ENCODE data around the gene STX4. TPM values are rescaled to one million over a fixed set of nuclear protein-coding genes. Genes with fewer than 3 reads are reported as not detected.

Gene STX4
- total RNA-seq, 1 experiment from 2014 or later: 32.3 TPM

GRCh38 chr16:31033709-31034492, 543 bp downstream of the STX4 start:
- peak overlapping the region; percentile 62 for H3K4me2 ChIP-seq (ENCODE audit: insufficient read depth, insufficient read length, low read length)
- whole genome bisulfite sequencing (ENCODE audit: extremely low coverage, insufficient read length, low lambda C conversion rate): no CpG with 5 or more reads among the region's 47 CpGs
- H3K9ac ChIP-seq (ENCODE audit: extremely low read depth, insufficient read length, low read length): no peak overlapping the region
- H3K14ac ChIP-seq (ENCODE audit: insufficient read depth, low read length): no peak overlapping the region
- H4K91ac ChIP-seq (ENCODE audit: insufficient read length, low read depth, low read length): no peak overlapping the region
- no peaks in the 10 kb centered on the region for H3K79me1 ChIP-seq (ENCODE audit: insufficient read depth, low read depth, low read length, poor library complexity, severe bottlenecking)
- no peak overlapping the region for H2BK15ac ChIP-seq (ENCODE audit: low read depth, low read length)
- no peak overlapping the region for H3K4ac ChIP-seq (ENCODE audit: low read depth, low read length)
- no peak overlapping the region for H2BK5ac ChIP-seq (ENCODE audit: insufficient read length, low read length)
- H4K20me1 ChIP-seq (ENCODE audit: control insufficient read depth, insufficient read depth, insufficient read length): peaks cover 5% of the 10 kb centered on the region
- no peak for TF ChIP-seq CTCF (conservative IDR thresholded peaks at IDR 0.05)
- H3K27ac Mint-ChIP-seq: peak overlapping the region; percentile 61 to 79 (median 70); a peak in 5 of 7 replicates
- peaks cover 7 to 17% of the 10 kb centered on the region in 2 experiments; a peak in 3 of 4 replicates for H3K4me1 Mint-ChIP-seq
- no peak overlapping the region for H3K23ac ChIP-seq (ENCODE audit: insufficient read length, low read depth, low read length)
- H4K5ac ChIP-seq (ENCODE audit: insufficient read length, low read depth, low read length): no peak overlapping the region
- no peaks in the 10 kb centered on the region for H3K4me1 ChIP-seq (ENCODE audit: insufficient read depth, low read length)
- H3K4me3 Mint-ChIP-seq: peak overlapping the region; percentile 89 to 95
- no peak overlapping the region for H2AFZ ChIP-seq (ENCODE audit: low read length)
- no peak overlapping the region for H2BK20ac ChIP-seq (ENCODE audit: low read depth, low read length, poor library complexity, severe bottlenecking)
- no peaks in the 10 kb centered on the region for H3K9me3 Mint-ChIP-seq
- H2BK120ac ChIP-seq (ENCODE audit: low read depth, low read length, poor library complexity, severe bottlenecking): no peak overlapping the region
- no peaks in the 10 kb centered on the region for H3K79me2 ChIP-seq (ENCODE audit: insufficient read depth, low read length)
- H3K56ac ChIP-seq (ENCODE audit: insufficient read length, low read depth, low read length): no peak overlapping the region
- DNase-seq: peak; percentile 83
- no peak overlapping the region for H4K8ac ChIP-seq (replicated peaks; ENCODE audit: insufficient read length, low read depth, low read length)
- H3K27me3 ChIP-seq (ENCODE audit: insufficient read depth, low read length): no peaks in the 10 kb centered on the region
- H3K9me3 ChIP-seq (ENCODE audit: control insufficient read depth, low read depth, low read length): no peaks in the 10 kb centered on the region
- peaks cover 17% of the 10 kb centered on the region for H3K23me2 ChIP-seq (ENCODE audit: insufficient read length, low read depth, low read length, poor library complexity, severe bottlenecking)
- H2AK5ac ChIP-seq (ENCODE audit: insufficient read length, low read length): no peak overlapping the region
- H3K18ac ChIP-seq (ENCODE audit: insufficient read length, low read depth, low read length): no peak overlapping the region
- H3K27me3 Mint-ChIP-seq (ENCODE audit: low read depth): no peaks in the 10 kb centered on the region; the same call in 1 of the 2 replicates
- H2BK12ac ChIP-seq (ENCODE audit: insufficient read length, low read depth, low read length): no peak overlapping the region
- H3K27ac ChIP-seq (ENCODE audit: insufficient read length, low read depth, low read length): no peak overlapping the region
- H3T11ph ChIP-seq (ENCODE audit: low read length): no peak overlapping the region
- H3K36me3 Mint-ChIP-seq (ENCODE audit: insufficient read depth in 1 of 3, low read depth in 3 of 3): peaks cover 0 to 6% (median 0%) of the 10 kb centered on the region in 3 experiments; a peak in 1 of 7 replicates
